ENCODE measurements around the gene RSPH1. TPM values are rescaled to one million over a fixed set of nuclear protein-coding genes. Genes with fewer than 3 reads are reported as not detected.

Gene RSPH1
- polyA plus RNA-seq, 2 of the 4 experiments (the other 2 are of a cell fraction) = 0.71 to 0.85 TPM

DNA sequence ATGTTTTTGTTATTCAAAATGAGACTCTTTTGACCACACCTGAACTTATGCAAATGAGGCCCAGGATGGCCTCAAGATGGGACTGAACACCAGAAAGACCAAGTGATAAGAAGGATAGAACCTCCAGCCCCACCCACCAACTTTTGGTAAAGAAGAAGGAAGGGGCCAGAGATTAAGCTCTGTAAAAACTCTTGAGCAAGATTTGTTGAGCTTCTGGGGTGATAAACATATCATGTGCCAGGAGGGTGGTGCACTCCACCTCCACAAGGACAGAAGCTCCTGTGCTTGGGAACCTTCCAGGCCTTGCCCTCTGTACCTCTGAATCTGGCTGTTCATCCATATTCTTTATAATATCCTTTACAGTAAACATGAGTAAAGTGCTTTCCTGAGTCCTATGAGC, 5.3 kb downstream of the RSPH1 start:
- ATAC-seq (no peak), DNase-seq (ENCODE audit: low read depth in 1 of 2, low spot score in 1 of 2) (no peak), FAIRE-seq (no peak)
- Histone ChIP-seq H3K4me1 (no peaks in the 10 kb centered on the region), H3K9me3 (no peaks in the 10 kb centered on the region), H3K4me2 (no peak overlapping the region), H3K4me3 (no peak overlapping the region), H3K27ac (no peak overlapping the region)
- ChIA-PET CTCF (interaction anchor here (0.7 kb wide), 1 partner anchor 27 kb away, joined by 3 read pairs; no protein-coding TSS in a partner anchor), POLR2A (no interaction called here)
- TF ChIP-seq JUNB (IDR thresholded peaks at IDR 0.05) = no peak
- TF ChIP-seq, protein P1, sequence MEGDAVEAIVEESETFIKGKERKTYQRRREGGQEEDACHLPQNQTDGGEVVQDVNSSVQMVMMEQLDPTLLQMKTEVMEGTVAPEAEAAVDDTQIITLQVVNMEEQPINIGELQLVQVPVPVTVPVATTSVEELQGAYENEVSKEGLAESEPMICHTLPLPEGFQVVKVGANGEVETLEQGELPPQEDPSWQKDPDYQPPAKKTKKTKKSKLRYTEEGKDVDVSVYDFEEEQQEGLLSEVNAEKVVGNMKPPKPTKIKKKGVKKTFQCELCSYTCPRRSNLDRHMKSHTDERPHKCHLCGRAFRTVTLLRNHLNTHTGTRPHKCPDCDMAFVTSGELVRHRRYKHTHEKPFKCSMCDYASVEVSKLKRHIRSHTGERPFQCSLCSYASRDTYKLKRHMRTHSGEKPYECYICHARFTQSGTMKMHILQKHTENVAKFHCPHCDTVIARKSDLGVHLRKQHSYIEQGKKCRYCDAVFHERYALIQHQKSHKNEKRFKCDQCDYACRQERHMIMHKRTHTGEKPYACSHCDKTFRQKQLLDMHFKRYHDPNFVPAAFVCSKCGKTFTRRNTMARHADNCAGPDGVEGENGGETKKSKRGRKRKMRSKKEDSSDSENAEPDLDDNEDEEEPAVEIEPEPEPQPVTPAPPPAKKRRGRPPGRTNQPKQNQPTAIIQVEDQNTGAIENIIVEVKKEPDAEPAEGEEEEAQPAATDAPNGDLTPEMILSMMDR (IDR thresholded peaks at IDR 0.05) = no peak
- no peak for TF ChIP-seq CEBPB (IDR thresholded peaks at IDR 0.05)
- no peak for TF ChIP-seq NFE2L2 (conservative IDR thresholded peaks at IDR 0.05; ENCODE audit: low read length)
- no peak for TF ChIP-seq PHF8 (IDR thresholded peaks at IDR 0.05; ENCODE audit: borderline replicate concordance, low read depth)
- no peak for TF ChIP-seq SMC3 (IDR thresholded peaks at IDR 0.05)
- no peak for TF ChIP-seq ZSCAN20 (CRISPR knock-in tag; IDR thresholded peaks at IDR 0.05)

DNA sequence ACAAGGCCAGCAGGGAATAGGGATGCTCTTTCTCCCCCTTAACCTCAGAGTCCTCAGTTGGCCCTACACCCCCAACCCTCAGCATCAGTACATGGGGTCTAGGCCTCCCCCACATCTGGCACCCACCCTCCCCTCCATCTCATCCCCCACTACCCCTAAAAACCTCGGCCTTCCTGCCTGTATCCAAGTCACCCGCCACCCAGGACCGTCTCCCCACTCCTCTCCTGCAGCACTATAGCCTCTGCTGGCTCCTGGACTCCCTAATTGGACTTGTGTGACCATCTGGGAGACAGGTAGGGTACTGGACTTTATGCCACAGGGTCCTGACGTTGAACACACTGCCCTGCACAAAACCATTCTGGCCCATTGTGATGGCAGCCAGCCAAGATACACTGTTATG, 6.0 kb downstream of the RSPH1 start:
- 36% methylated on average over 2 of the region's 4 CpGs for WGBS (ENCODE audit: missing lambda C conversion rate)
- ChIA-PET POLR2A (no interaction called here), CTCF (no interaction called here)
- DNase-seq (ENCODE audit: low read depth in 1 of 2, low spot score in 1 of 2) = no peak
- Histone ChIP-seq H3K27ac (no peak overlapping the region), H3K9me3 (no peaks in the 10 kb centered on the region), H3K4me2 (no peak overlapping the region), H3K4me3 (no peak overlapping the region), H3K4me1 (no peaks in the 10 kb centered on the region)
- ATAC-seq = no peak
- no peak for FAIRE-seq
- TF ChIP-seq RAD21 (conservative IDR thresholded peaks at IDR 0.05 in 1 of 2, IDR thresholded peaks at IDR 0.05 in 1 of 2) = no peak
- TF ChIP-seq, protein P2, sequence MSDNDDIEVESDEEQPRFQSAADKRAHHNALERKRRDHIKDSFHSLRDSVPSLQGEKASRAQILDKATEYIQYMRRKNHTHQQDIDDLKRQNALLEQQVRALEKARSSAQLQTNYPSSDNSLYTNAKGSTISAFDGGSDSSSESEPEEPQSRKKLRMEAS (IDR thresholded peaks at IDR 0.05) = no peak
- TF ChIP-seq, protein P3, sequence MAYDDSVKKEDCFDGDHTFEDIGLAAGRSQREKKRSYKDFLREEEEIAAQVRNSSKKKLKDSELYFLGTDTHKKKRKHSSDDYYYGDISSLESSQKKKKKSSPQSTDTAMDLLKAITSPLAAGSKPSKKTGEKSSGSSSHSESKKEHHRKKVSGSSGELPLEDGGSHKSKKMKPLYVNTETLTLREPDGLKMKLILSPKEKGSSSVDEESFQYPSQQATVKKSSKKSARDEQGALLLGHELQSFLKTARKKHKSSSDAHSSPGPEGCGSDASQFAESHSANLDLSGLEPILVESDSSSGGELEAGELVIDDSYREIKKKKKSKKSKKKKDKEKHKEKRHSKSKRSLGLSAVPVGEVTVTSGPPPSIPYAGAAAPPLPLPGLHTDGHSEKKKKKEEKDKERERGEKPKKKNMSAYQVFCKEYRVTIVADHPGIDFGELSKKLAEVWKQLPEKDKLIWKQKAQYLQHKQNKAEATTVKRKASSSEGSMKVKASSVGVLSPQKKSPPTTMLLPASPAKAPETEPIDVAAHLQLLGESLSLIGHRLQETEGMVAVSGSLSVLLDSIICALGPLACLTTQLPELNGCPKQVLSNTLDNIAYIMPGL (CRISPR knock-in tag; IDR thresholded peaks at IDR 0.05; ENCODE audit: borderline replicate concordance) = no peak
- TF ChIP-seq MYC (IDR thresholded peaks at IDR 0.05; ENCODE audit: borderline replicate concordance, low read length) = no peak
- TF ChIP-seq, protein P4, sequence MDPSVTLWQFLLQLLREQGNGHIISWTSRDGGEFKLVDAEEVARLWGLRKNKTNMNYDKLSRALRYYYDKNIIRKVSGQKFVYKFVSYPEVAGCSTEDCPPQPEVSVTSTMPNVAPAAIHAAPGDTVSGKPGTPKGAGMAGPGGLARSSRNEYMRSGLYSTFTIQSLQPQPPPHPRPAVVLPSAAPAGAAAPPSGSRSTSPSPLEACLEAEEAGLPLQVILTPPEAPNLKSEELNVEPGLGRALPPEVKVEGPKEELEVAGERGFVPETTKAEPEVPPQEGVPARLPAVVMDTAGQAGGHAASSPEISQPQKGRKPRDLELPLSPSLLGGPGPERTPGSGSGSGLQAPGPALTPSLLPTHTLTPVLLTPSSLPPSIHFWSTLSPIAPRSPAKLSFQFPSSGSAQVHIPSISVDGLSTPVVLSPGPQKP (IDR thresholded peaks at IDR 0.05; ENCODE audit: low read depth, low read length) = no peak
- no peak for TF ChIP-seq RNF2 (IDR thresholded peaks at IDR 0.05; ENCODE audit: borderline replicate concordance, low read depth)
- no peak for TF ChIP-seq TFCP2L1 (CRISPR knock-in tag; IDR thresholded peaks at IDR 0.05)
- TF ChIP-seq CEBPB (IDR thresholded peaks at IDR 0.05) = no peak
- no peak for TF ChIP-seq HDAC2 (IDR thresholded peaks at IDR 0.05)
- no peak for TF ChIP-seq FOSL2 (IDR thresholded peaks at IDR 0.05)
- no peak for TF ChIP-seq FOSL2 (CRISPR knock-in tag; IDR thresholded peaks at IDR 0.05)
- no peak for TF ChIP-seq TP53 (CRISPR knock-in tag; IDR thresholded peaks at IDR 0.05)
- TF ChIP-seq EHF (CRISPR knock-in tag; IDR thresholded peaks at IDR 0.05) = no peak
- no peak for TF ChIP-seq CHD4 (IDR thresholded peaks at IDR 0.05; ENCODE audit: borderline replicate concordance)
- TF ChIP-seq NFE2L2 (conservative IDR thresholded peaks at IDR 0.05; ENCODE audit: low read length) = no peak
- TF ChIP-seq, protein P5, sequence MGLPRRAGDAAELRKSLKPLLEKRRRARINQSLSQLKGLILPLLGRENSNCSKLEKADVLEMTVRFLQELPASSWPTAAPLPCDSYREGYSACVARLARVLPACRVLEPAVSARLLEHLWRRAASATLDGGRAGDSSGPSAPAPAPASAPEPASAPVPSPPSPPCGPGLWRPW (IDR thresholded peaks at IDR 0.05) = no peak
